AG08395 (cell line): Measurements from ENCODE around the gene SMPX.
"Not testable (repeated sequence)": the region's sequence is repeated elsewhere in the genome, so short reads cannot be mapped to it uniquely, and the experiment has no call there.

Source experiments
- DNase-seq: peaks from one replicate; pipeline ENCODE4 v3.0.0; 2012; ENCODE audit warnings: mixed read lengths, low spot score

SMPX gene

DNA sequence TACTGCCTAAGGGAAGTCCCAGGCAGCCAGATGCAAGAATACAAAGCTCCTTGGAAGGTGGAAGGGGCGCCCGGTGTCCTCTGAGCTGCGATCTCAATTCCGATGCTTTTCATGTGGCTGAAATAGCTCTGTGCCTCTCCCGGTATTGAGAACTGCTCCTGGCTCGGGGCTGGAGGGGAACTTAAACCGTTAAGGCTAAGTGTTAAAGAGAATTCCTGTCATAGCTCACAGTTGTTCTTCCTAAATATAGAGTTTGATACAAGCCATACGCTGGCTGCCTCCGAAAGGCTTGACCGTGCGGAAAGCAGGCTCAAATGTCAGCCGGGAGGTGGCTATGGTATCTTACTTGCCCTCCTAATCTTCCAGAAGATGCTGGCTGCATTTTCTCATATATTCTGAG is at the start of gene SMPX:
TSS of gene SMPX (minus strand) at position 157 of the 400 bp plus-strand sequence. CDS start 3,826 bp downstream, outside the sequence.
- DNase-seq, result no peak

DNA sequence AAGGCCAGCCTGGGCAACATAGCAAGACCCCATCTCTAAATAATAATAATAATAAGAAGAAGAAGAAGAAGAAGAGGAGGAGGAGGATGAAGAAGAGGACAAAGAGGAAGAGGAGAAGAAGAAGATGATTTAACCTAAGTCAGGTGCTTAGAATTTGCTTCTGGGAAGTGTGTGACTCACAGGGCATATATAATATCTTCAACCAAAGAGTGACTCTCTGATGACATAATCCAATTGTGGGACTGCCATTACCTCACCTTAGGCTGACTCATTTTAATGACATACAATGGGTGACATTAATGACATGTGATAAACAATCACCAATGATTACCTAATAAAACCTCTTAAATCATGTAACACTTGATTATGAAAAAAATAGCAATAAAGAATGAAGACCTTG is 48.8 kb upstream of the SMPX start:
- no peak for DNase-seq

GRCh38 chrX:21802839-21803238 is 44.9 kb upstream of the SMPX start:
- DNase-seq, result no peak

DNA sequence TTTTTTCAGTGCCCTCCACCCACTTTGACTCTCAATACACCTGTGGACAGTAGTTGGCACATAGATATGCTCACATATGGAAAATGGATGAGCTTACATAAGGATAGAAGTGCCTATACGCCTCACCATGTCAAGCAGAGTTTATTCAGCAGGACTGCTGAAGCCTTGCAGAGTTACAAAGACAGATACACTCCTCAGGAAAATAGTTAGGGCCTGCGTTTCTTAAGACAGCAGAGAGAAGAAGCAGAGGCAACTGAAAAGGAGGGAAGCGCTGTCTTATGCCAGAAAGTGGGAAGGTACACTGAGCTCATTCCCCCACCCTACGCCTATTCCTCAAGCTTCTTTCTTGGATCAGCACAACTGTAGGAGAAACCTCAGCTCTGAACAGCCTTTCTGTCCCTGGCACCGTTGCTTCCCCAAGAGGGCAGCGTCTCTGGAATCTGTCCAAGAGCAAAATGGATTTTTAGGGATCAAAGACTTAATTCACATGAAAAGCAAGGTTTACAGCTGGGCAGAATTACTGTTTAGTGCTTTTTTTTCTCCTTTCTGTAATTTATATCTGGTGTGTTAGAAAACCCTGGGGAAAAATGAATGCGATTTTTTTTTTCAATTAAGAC is 44.2 kb upstream of the SMPX start:
- no peak for DNase-seq

GRCh38 chrX:21800344-21800770 is 42.4 kb upstream of the SMPX start:
- no peak for DNase-seq

DNA sequence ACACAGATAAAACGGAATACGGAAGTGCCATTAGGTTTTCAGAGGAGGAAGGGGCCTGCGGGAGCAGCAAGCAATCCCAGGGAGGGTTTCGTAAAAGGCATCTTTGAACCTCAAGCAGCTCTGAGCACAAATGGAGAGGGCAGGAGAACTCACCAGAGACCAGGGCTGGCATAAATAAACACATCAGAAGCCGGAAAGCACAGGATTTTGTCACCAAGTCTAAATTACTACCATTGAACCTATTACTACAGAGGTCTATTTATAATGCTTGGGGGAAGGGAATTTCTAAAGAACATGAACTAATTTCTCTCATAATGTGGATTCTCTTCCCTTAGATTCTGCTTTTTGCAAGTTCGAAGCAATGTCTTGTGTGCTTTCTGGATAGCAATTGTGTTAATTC is 41.9 kb upstream of the SMPX start:
- DNase-seq, result no peak

- DNase-seq, result peak; percentile 4
Measured at GRCh38 chrX:21798677-21799219, 40.8 kb upstream of the SMPX start.

GRCh38 chrX:21781976-21782375 is 24.1 kb upstream of the SMPX start:
- DNase-seq, result no peak

DNA sequence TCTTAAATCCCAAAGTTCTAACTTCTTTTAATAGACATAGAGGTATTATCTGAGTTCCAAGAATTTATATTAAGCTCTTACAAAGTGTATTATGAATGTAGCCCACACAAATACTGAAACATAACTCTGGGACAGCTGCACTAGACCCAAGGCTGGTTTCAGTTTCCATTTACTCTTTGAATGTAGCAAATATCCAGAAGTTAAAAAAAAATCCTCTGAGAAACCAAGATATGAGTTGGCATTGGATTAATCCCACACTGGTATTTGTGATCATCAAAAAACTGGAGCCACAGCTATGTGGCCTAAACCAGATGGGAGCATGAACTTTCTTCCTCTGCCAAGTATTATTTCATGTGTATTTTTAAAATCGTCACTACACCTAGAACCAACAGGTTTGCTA is 23.6 kb upstream of the SMPX start:
- no peak for DNase-seq

- DNase-seq, result no peak
Measured at GRCh38 chrX:21779095-21779494, 21.2 kb upstream of the SMPX start.

- DNase-seq, result no peak
Measured at GRCh38 chrX:21778236-21778635, 20.3 kb upstream of the SMPX start.

GRCh38 chrX:21775128-21775527 is 17.2 kb upstream of the SMPX start:
- not testable (repeated sequence) for DNase-seq

DNA sequence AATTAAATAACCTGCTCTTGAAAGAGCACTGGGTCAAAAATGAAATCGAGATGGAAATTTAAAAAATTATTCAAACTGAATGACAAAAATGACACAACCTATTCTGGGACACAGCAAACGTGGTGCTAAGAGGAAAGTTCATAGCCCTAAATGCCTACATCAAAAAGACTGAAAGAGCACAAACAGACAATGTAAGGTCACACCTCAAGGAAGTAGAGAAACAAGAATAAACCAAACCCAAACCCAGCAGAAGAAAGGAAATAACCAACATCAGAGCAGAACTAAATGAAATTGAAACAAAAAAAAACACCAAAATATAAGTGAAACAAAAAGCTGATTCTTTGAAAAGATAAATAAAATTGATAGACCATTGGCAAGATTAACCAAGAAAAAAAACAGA is 15.1 kb upstream of the SMPX start:
- DNase-seq, result not testable (repeated sequence)

DNA sequence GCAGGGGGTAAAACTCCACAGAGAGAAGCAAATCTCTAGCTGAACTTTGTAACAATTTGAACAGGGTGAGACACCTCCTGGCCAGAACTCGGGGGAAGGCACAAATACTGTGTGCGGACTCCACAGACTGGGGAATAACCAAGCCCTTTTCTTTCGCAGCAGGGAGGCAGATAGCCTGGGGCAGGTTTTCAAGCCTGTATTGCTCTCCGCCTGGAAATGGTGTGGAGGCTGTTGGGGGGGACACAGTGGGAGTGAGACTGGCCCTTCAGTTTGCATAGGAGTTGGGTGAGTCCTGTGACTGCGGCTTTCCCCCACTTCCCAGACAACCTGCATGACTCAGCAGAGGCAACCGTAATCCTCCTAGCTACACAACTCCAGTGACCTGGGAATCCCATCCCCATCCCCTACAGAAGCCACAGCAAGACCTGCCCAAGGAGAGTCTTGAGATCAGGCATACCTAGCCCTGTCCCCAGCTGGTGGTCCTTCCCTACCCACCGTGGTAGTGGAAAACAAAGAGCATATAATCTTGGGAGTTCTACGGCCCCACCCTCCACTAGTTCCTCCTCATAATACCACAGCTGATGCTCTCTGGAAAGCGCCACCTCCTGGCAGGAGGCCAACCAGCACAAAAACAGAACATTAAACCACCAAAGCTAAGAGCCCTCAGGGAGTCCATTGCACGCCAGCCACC is 12.9 kb upstream of the SMPX start:
- no peak for DNase-seq

- DNase-seq, result no peak
Measured at GRCh38 chrX:21766101-21766500, 8.2 kb upstream of the SMPX start.

DNA sequence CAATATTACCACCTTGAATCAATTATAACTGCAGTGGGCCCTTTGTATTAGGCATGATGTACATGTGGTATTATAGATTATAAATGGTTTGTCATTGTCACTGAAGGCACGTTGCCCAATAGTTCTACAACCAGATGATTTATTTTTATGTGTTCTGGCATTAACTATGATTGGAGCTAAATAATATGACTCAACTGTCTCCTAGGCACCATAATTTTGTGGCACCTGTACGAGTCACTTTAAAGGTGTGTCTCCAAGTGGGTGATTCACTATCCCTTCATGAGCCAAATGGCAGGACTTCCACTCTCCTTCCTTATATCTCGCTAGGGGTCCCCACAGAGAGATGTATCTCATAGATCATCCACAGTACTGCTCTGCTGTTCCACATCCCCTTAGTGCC is 6.1 kb upstream of the SMPX start:
- DNase-seq, result no peak

GRCh38 chrX:21758488-21758887 is 572 bp upstream of the SMPX start:
- no peak for DNase-seq

- DNase-seq, result no peak
Measured at GRCh38 chrX:21756785-21757529, 959 bp downstream of the SMPX start.

DNA sequence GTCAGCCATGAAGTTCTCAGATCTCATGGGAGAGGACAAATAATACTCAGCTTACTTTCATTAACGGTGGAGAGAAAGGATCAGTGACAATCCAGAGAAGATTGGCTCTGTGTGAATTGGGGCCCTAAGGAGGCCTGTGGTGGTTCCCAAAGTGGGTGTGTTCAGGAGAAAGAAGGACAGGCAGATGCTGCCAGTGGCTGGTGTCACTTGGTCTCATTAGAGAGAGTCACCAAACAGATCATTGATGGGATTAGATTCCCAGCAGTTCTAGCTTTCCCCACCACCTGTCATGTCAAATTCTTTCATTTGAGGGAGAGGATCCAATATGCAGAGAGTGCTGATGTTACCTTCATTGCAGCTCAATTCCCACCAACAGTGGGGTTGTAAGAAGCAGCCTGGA is 8.0 kb downstream of the SMPX start:
- DNase-seq, result no peak

- no peak for DNase-seq
Measured at GRCh38 chrX:21748235-21748634, 9.7 kb downstream of the SMPX start.

DNA sequence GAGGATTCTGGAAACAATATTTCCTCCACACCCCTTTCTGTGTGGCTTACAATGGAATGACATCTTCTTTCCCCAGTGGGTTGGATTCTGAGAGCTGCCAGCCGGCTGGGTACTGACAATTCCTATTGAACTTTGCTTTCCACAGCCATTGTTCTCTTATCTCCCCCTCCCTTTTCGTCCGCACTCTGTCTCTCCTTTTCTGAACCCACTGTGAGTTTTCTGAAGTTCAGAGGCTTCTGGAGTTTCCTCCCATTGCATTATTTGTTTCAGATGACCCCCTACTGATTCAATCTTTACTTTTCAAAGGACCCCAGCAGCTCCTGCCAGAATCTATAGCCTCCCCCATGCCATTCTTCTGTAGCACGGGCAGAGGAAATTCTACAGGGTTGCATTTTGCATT is 10.4 kb downstream of the SMPX start:
- no peak for DNase-seq

DNA sequence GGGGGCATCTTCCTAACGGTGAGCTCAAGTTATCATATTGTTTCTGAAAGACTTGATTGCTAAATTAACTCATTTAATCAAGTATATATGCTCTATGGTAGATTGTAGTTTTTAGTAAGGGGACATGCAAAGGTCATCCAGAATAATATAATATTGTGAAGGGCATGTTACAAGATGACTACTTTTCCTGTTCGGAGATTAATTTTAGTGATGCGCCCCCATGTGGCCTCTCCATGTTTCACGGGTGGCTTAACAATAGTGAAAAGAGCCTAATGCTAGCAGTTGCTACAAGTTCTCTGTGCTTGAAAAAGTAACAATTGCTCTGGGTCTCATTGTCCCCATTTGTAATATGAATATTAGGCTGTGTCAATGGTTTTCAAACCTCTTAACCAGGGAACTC is 12.2 kb downstream of the SMPX start:
- peak; percentile 39 for DNase-seq

GRCh38 chrX:21744721-21745120 is 13.2 kb downstream of the SMPX start:
- no peak for DNase-seq
